Caco-2 (cell line): ENCODE measurements around the gene SIK3. TPM values are rescaled to one million over a fixed set of nuclear protein-coding genes. Genes with fewer than 3 reads are reported as not detected.
A peak's percentile ranks its signal among the peaks of the same experiment; 100 is the strongest.

ENCODE experiments used
- BruUV-seq: library from RNA; stranded (reverse); fragments of 400-500 nt; replicated peaks from 2 replicates; lab custom pipeline; 2021; lab: Mats Ljungman, UMichigan
- CTCF ChIA-PET: fragments of 300-600 bp; sonication (Branson Sonifier 250); formaldehyde crosslinking; loops from one replicate; lab custom pipeline; 2022; ENCODE audit warnings: antibody characterized with exemption; lab: Charles Lee
- POLR2A ChIA-PET: fragments of 300-600 bp; sonication (Branson Sonifier 250); formaldehyde crosslinking; loops from one replicate; lab custom pipeline; 2022; ENCODE audit warnings: antibody characterized with exemption; lab: Charles Lee
- DNase-seq, 2 experiments: peaks; one replicate each; pipeline versions ENCODE4 v3.0.0 to v3.0.0-alpha.2; 2020 to 2022
- H3K27me3 ChIP-seq: replicated peaks from 2 replicates; pipeline ENCODE4 v1.6.0; 2011; ENCODE audit warnings: low read length; ENCODE audit not compliant: control insufficient read depth, insufficient read depth
- H3K36me3 ChIP-seq: 2 replicates; pipeline ENCODE4 v1.5.1; 2011; ENCODE audit warnings: low read length; ENCODE audit not compliant: control insufficient read depth, insufficient read depth
- H3K4me1 ChIP-seq: fragments of 250-450 bp; sonication (Bioruptor Pico); 2 replicates; pipeline ENCODE4 v1.5.1; 2020; ENCODE audit warnings: mild to moderate bottlenecking
- H3K4me3 ChIP-seq: 2 replicates; pipeline ENCODE4 v1.5.1; 2011; ENCODE audit warnings: low read depth, mild to moderate bottlenecking, control low read depth, low read length
- H3K9me3 ChIP-seq: fragments of 250-450 bp; sonication (Bioruptor Pico); 2 replicates; pipeline ENCODE4 v1.5.1; 2020; ENCODE audit warnings: mild to moderate bottlenecking, moderate library complexity
- H3K27ac Mint-ChIP-seq: one replicate; pipeline ENCODE4 v1.8.0; 2022; ENCODE audit warnings: mixed read lengths; ENCODE audit not compliant: unreplicated experiment
- H3K27me3 Mint-ChIP-seq: one replicate; pipeline ENCODE4 v1.8.0; 2022; ENCODE audit warnings: mixed read lengths; ENCODE audit not compliant: insufficient read depth, unreplicated experiment
- H3K36me3 Mint-ChIP-seq: one replicate; pipeline ENCODE4 v1.8.0; 2022; ENCODE audit warnings: mild to moderate bottlenecking, mixed read lengths; ENCODE audit not compliant: insufficient read depth, unreplicated experiment
- H3K4me1 Mint-ChIP-seq: one replicate; pipeline ENCODE4 v1.8.0; 2022; ENCODE audit warnings: low read depth, mixed read lengths; ENCODE audit not compliant: unreplicated experiment
- H3K4me3 Mint-ChIP-seq: one replicate; pipeline ENCODE4 v1.8.0; 2022; ENCODE audit warnings: mild to moderate bottlenecking, moderate library complexity, mixed read lengths; ENCODE audit not compliant: unreplicated experiment
- H3K9me3 Mint-ChIP-seq: one replicate; pipeline ENCODE4 v1.8.0; 2022; ENCODE audit warnings: mixed read lengths; ENCODE audit not compliant: unreplicated experiment
- intact Hi-C: fragments of 100-400 bp; cut with micrococcal nuclease; formaldehyde crosslinking; loops from one replicate; pipeline ENCODE4 v1.10.0; 2022; ENCODE audit not compliant: unreplicated experiment
- total RNA-seq: library from RNA; stranded (reverse); gene quantifications from 2 replicates; pipeline ENCODE4 v1.2.3, GENCODE V29; 2022
- TF ChIP-seq, protein P1 (sequence below), 2 experiments: fragments of 200-600 bp in 1 of 2; IDR thresholded peaks; 1 replicate in 1 of 2; 2 replicates in 1 of 2; pipeline versions ENCODE4 v1.5.1 to v1.8.0; 2011 to 2022; ENCODE audit warnings: antibody characterized with exemption in 1 of 2, control low read depth in 1 of 2, inconsistent platforms in 1 of 2, low read depth in 1 of 2, low read length in 1 of 2, mild to moderate bottlenecking in 1 of 2, moderate library complexity in 1 of 2; ENCODE audit not compliant: insufficient read depth in 1 of 2, severe bottlenecking in 1 of 2, unreplicated experiment in 1 of 2

SIK3 gene
- total RNA-seq, 1 experiment from 2014 or later, result 65.7 TPM

DNA sequence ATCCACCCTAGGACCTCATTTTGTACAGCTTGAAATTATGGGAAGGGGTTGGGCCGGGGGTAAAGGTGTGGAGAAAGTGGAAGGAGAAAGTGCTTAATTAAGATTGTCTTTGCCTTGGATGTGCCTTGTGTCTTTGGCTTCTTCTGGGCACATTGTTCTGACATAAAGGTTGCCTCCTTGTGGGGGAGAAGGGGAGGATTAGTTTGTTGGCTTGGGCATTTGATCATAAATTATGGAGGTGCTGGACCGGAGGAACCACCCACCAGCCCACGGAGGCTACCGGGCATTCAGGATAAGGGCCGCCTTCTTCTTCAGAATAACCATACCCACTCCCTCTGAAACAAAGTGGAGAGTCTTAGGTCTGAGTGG is 47.1 kb upstream of the SIK3 start:
- peak overlapping the region; percentile 89 for H3K4me3 ChIP-seq
- ChIA-PET POLR2A (interaction anchor here (1.7 to 2.4 kb wide), 4 partner anchors 33 to 182 kb away, joined by 5 to 21 read pairs (median 12); partner anchors contain the start of genes CEP164, SIDT2 and SIK3), CTCF (interaction anchor here (1.7 to 3.0 kb wide), 2 partner anchors 34 to 81 kb away, joined by 4 to 14 read pairs; partner anchors contain the start of gene SIDT2)
- peak in 1 of 2 experiments; percentile 25 for DNase-seq
- H3K9me3 ChIP-seq, result no peaks in the 10 kb centered on the region
- H3K36me3 ChIP-seq, result peaks cover 4% of the 10 kb centered on the region; the same call in 1 of the 2 replicates
- no peaks in the 10 kb centered on the region for H3K27me3 ChIP-seq
- Mint-ChIP-seq H3K36me3 (peaks cover 70% of the 10 kb centered on the region), H3K4me3 (peak overlapping the region; percentile 98), H3K27me3 (no peaks in the 10 kb centered on the region), H3K9me3 (no peaks in the 10 kb centered on the region), H3K4me1 (peaks cover 6% of the 10 kb centered on the region), H3K27ac (peak overlapping the region; percentile 95)
- TSS peak; percentile 55 for BruUV-seq
- TF ChIP-seq, protein P1, sequence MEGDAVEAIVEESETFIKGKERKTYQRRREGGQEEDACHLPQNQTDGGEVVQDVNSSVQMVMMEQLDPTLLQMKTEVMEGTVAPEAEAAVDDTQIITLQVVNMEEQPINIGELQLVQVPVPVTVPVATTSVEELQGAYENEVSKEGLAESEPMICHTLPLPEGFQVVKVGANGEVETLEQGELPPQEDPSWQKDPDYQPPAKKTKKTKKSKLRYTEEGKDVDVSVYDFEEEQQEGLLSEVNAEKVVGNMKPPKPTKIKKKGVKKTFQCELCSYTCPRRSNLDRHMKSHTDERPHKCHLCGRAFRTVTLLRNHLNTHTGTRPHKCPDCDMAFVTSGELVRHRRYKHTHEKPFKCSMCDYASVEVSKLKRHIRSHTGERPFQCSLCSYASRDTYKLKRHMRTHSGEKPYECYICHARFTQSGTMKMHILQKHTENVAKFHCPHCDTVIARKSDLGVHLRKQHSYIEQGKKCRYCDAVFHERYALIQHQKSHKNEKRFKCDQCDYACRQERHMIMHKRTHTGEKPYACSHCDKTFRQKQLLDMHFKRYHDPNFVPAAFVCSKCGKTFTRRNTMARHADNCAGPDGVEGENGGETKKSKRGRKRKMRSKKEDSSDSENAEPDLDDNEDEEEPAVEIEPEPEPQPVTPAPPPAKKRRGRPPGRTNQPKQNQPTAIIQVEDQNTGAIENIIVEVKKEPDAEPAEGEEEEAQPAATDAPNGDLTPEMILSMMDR (IDR thresholded peaks at IDR 0.05; ENCODE audit: insufficient read depth in 1 of 2, low read depth in 1 of 2, low read length in 1 of 2, severe bottlenecking in 1 of 2, unreplicated experiment in 1 of 2), result no peak
- H3K4me1 ChIP-seq, result peaks cover 6% of the 10 kb centered on the region; the same call in 1 of the 2 replicates
- intact Hi-C loops, result no loop called here

DNA sequence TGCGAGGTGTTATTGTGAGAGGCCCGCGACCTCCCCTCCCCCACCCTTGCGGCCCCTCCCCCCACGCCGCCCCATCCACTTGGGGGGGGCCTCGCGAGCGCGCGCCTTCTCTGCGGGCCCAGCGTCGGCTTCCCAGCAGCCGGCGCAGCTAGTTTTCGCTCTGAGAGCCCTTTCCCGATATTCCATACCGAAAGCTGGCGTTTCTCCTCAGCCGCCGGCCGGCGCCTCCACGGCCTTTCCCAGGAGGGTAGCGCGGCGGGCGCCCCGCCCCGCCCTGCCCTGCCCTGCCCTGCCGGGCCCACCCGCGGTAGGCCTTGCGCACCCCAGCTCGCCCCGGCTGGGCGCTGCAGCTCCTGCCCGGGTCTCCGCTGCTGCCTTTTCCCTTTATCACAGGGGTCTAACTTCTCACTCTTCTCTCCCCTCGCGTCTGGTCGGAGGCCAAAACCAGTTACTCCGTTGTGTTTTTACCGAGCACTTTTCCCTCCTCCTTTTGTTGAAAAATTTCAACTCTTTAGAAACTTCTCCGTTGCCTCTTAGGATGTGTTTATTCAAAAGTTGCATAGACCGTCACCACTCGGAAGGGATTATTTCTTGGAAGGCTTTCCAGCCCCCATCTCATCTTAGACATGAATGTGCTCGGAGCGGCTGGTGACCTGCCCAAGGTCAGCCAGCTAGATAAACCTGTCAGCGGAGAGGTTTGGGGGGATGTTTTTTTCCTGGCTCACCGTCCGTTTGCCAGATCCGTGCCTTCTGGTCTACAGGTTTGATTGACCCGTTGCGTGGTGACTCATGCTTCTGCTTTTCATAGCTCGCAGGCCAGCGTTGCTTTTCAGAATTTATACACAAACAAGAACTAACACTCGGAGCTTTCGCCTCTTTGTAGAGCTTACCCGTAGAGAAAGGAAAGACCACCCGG is 46.5 kb upstream of the SIK3 start:
- no peaks in the 10 kb centered on the region for H3K9me3 ChIP-seq
- peak overlapping the region; percentile 98 for H3K4me3 Mint-ChIP-seq
- peaks cover 64% of the 10 kb centered on the region for H3K36me3 Mint-ChIP-seq
- H3K27ac Mint-ChIP-seq, result peak overlapping the region; percentile 95
- ChIA-PET POLR2A (interaction anchor here (0.6 to 2.4 kb wide), 11 partner anchors 14 to 372 kb away, joined by 3 to 21 read pairs (median 6); partner anchors contain the start of genes CEP164, SIDT2, SIK3 and TAGLN), CTCF (interaction anchor here (0.6 to 3.0 kb wide), 8 partner anchors 12 to 402 kb away, joined by 3 to 14 read pairs (median 4); partner anchors contain the start of gene SIDT2)
- peaks cover 6% of the 10 kb centered on the region; the same call in 1 of the 2 replicates for H3K4me1 ChIP-seq
- H3K27me3 Mint-ChIP-seq, result no peaks in the 10 kb centered on the region
- H3K36me3 ChIP-seq, result peaks cover 4% of the 10 kb centered on the region; the same call in 1 of the 2 replicates
- BruUV-seq, result no TSS peak
- intact Hi-C loops, result loop anchor here (1.0 kb wide), 1 partner anchor 34 kb away; the partner anchor contains the start of gene SIDT2
- peak; percentile 44 to 64 for DNase-seq
- no peaks in the 10 kb centered on the region for H3K9me3 Mint-ChIP-seq
- H3K4me1 Mint-ChIP-seq, result peaks cover 6% of the 10 kb centered on the region
- peak overlapping the region; percentile 89 for H3K4me3 ChIP-seq
- TF ChIP-seq, protein P1 (IDR thresholded peaks at IDR 0.05; ENCODE audit: insufficient read depth in 1 of 2, low read depth in 1 of 2, low read length in 1 of 2, severe bottlenecking in 1 of 2, unreplicated experiment in 1 of 2), result no peak
- H3K27me3 ChIP-seq, result no peaks in the 10 kb centered on the region
